Epidermal melanocyte (primary cell): ENCODE results near the gene HAUS6.
A peak's percentile ranks its signal among the peaks of the same experiment; 100 is the strongest.
"Not testable (repeated sequence)": the region's sequence is repeated elsewhere in the genome, so short reads cannot be mapped to it uniquely, and the experiment has no call there.

Experiments
- DNase-seq: peaks from one replicate; pipeline ENCODE4 v3.0.0; 2011; ENCODE audit warnings: low spot score; ENCODE audit not compliant: insufficient read length

The HAUS6 gene

GRCh38 chr9:19036611-19037010, 66.1 kb downstream of the HAUS6 start:
- no peak for DNase-seq

DNA sequence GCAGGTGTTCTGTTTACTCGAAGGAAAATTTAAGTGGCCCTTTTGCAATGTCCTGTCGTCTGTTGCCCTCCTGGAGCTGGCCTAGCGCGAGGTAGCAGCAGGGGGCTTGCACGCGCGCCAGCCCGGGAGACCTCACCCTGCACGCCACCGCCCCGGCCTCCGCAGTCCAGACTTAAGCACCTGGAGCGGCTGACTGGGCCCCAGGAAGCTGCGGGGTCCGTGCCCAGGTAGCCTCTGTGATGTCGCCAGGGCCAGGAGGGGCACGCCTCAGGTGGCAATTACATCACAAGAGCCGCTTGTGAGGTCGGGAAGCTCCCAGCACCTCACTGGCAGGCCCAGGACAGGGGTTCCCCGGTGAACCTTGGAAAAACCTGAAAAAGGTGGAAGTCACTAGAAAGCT, 69.7 kb downstream of the HAUS6 start, which contains the start of gene SAXO1:
SAXO1 (minus strand) TSS at position 195 of the 400 bp plus-strand sequence. CDS start 301 bp downstream, outside the sequence.
- DNase-seq, result no peak

DNA sequence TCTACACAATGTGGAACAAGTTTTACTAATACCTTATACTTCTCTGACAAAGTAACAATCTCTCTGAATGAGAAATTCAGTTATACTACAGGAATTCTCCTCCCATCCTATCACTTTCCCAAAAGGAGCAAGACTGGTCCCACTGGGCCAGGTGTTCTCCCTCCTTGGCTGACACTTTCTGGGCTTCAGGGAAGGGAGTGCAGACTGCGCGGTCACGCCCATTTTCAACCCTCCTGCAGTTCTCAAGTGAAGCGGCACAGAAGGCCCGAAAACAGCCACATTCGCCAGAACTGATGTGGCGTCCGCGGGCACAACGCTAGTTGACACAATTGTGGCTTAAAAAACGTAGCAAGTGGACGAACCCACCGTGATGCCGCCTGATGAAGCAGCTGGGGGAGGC, 70.3 kb downstream of the HAUS6 start:
- DNase-seq, result no peak

GRCh38 chr9:19030899-19031298, 71.8 kb downstream of the HAUS6 start:
- no peak for DNase-seq

DNA sequence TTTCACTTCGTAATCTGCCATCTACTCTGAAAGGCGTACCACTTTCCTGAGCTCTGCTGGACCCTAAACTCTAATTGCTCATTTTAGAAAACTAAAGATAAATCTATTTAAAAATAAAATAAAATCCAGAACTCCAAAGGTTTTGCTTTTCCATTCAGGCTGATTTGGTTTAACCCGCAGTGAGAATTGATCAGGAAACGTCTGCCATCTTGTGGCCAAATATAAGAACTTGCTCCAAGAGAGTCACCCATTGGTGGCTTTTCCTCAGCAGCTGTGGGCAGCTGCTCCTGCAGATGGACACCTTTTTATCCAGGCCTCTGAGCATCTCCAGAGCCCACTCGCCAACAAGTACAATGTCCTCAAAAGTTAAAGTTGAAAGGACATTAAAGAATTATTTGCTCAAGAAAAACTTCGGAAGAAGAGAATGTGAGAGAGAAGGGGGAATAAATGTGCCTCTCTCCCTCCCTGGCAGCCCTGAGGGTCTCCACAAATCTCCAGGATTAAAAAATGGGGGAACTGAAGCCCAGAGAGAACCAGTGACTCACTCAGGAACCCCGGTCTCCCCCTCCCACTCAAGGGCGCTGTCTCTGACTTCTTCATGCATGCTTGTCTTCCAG, 73.8 kb downstream of the HAUS6 start:
- DNase-seq, result peak; percentile 92

DNA sequence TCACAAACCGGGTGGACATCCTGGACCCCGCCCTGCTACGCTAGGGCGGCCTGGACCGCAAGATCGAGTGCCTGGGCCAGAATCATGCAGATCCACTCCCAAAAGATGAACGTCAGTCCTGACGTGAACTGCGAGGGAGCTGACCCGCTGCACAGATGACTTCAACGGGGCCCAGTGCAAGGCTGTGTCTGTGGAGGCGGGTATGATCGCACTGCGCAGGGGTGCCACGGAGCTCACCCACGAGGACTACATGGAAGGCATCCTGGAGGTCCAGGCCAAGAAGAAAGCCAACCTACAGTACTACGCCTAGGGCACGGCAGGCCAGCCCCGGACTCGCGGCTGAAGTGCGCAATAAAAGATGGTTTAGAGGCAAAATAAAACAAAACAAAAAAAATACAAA, 74.9 kb downstream of the HAUS6 start:
- no peak for DNase-seq

DNA sequence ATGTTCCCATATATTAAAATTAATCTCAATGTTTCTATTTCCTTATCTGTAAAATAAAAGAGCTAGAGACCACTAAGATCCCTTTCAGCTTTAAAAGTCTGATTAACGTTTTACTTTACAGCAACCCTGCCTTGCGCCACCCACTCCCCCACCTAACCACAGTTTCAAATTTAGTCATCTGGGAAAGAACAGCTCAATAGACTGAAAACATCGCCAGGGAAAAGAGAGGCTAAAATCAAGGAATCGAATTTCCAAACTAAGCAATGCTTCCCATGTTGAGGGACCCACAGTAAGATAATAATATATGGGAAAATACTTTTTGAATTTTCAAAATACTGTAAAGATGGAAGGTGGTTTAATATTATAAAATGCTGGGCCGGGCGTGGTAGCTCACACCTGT, 76.3 kb downstream of the HAUS6 start:
- no peak for DNase-seq

DNA sequence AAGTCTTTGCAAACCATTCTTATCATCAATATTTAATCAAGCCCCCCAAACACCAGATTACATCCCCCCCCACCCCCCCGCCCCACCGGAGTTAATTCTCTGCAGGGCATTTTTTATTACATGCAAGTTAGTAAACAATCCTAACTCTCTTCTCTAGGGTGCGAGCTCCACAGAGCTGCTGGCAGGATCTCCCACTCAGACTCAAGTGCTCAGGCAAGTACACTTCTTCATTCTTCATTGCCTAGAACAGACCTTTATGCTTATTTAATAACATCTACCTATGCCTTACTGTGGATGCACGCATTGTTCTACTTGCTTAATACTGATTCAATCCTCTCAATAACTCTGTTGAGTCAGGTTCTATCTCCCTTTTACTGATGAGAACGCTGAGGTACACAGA, 79.6 kb downstream of the HAUS6 start:
- DNase-seq, result no peak

DNA sequence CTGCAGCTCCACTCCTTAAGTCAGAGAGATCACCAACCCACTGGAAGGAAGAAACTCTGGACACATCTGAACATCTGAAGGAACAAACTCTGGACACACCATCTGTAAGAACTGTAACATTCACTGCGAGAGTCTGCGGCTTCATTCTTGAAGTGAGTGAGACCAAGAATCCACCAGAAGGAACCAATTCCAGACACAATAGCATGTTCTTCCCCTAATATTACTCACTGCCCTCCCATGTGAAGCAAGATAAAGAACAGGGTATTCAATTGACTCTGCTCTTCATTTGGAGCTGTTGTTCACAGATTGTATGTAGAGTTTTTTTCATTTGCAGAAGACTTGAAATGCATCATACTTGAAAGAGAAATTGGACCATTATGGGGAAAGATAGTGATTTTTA, 80.5 kb downstream of the HAUS6 start:
- no peak for DNase-seq

DNA sequence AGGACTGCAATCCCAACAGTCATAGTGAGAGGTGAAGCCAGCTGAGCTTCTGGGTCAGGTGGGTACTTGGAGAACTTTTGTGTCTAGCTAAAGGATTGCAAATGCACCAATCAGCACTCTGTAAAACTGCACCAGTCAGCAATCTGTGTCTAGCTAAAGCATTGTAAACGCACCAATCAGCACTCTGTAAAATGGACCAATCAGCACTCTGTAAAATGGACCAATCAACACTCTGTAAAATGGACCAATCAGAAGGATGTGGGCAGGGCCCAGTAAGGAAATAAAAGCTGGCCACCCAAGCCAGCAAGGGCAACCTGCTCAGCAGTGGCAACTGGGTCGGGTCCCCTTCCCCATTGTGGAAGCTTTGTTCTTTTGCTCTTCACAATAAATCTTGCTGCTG, 81.1 kb downstream of the HAUS6 start:
- DNase-seq, result not testable (repeated sequence)

DNA sequence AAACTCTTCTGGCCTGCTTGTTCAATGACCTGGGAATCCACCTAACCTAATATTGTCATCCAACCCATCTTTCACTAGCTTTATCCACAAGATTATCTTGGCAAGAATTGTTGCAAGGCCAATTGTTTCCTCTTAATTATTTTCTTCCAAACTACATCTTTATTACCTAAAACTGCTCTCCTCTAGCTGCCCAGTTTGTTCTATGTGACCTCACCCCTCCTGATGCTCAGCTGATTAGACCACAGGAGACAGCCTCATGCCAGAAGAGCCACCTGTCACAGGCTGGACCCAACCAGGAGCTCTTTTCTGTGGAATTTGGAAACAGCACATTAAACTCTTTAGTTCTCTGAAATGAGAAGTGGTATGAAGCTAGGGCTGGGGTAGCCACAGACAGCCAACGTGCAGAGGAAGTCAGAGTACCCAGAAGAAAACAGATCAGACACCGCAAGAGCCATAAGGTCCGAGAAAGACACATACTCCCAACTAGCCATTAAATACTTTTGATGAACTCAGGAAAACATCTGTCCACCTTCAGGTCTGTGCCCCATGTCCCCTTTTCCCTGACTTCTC, 81.7 kb downstream of the HAUS6 start:
- no peak for DNase-seq

DNA sequence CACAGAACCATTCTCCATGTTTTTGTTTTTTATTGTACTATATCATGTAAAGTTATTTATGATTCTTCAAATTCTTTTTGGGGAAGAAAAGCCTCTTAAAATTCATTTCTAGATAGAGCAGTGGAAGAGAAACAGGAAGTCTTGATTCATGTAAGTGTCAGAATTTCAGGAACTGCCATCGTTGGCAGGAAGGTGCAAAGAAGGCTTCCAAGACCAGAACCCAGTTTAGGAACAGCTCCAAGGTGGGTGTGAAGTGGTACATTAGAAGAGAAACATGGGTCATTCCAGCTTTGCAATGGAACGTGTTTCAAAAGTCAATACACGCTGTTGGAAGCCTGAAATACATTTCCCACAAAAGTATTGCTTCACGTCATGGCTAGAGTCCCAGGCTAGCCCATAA, 84.5 kb downstream of the HAUS6 start:
- DNase-seq, result no peak

GRCh38 chr9:19009391-19009965, 93.2 kb downstream of the HAUS6 start:
- DNase-seq, result no peak
